HEK293 (cell line): ENCODE results near the gene KIRREL1.
"Not testable (repeated sequence)": the region's sequence is repeated elsewhere in the genome, so short reads cannot be mapped to it uniquely, and the experiment has no call there.

Experiments
- BCL11A ChIP-seq: fragments of 450-650 bp; formaldehyde crosslinking; IDR thresholded peaks from 2 replicates; pipeline ENCODE4 v1.5.1; 2016; ENCODE audit warnings: low read depth, missing biosample characterization, missing genetic modification characterization
- YY1 ChIP-seq: fragments of 450-650 bp; formaldehyde crosslinking; IDR thresholded peaks from 2 replicates; pipeline ENCODE4 v1.5.1; 2018; ENCODE audit warnings: missing biosample characterization, missing genetic modification characterization
- ZBTB17 ChIP-seq: fragments of 450-650 bp; formaldehyde crosslinking; IDR thresholded peaks from 2 replicates; pipeline ENCODE4 v1.5.1; 2016; ENCODE audit warnings: missing biosample characterization, missing genetic modification characterization
- ZIC2 ChIP-seq: fragments of 450-650 bp; formaldehyde crosslinking; IDR thresholded peaks from 2 replicates; pipeline ENCODE4 v1.5.1; 2016; ENCODE audit warnings: missing biosample characterization, missing genetic modification characterization
- ZNF140 ChIP-seq: fragments of 450-650 bp; formaldehyde crosslinking; IDR thresholded peaks from 2 replicates; pipeline ENCODE4 v1.5.1; 2016; ENCODE audit warnings: missing biosample characterization, missing genetic modification characterization
- ZNF239 ChIP-seq: fragments of 450-650 bp; formaldehyde crosslinking; IDR thresholded peaks from 2 replicates; pipeline ENCODE4 v1.5.1; 2016; ENCODE audit warnings: missing biosample characterization, missing genetic modification characterization
- ZNF701 ChIP-seq: fragments of 450-650 bp; formaldehyde crosslinking; IDR thresholded peaks from 2 replicates; pipeline ENCODE4 v1.5.1; 2016; ENCODE audit warnings: missing biosample characterization, missing genetic modification characterization
- ZNF747 ChIP-seq: fragments of 450-650 bp; formaldehyde crosslinking; IDR thresholded peaks from 2 replicates; pipeline ENCODE4 v1.5.1; 2016; ENCODE audit warnings: missing biosample characterization, missing genetic modification characterization
- ZNF830 ChIP-seq: fragments of 450-650 bp; IDR thresholded peaks from 2 replicates; pipeline ENCODE4 v1.5.0; 2018; ENCODE audit warnings: missing biosample characterization, missing genetic modification characterization, low read depth, mild to moderate bottlenecking, moderate library complexity
- ZNF843 ChIP-seq: fragments of 450-650 bp; formaldehyde crosslinking; IDR thresholded peaks from 2 replicates; pipeline ENCODE4 v1.5.1; 2016; ENCODE audit warnings: missing biosample characterization, missing genetic modification characterization
- TF ChIP-seq, protein P1 (sequence below): fragments of 450-650 bp; formaldehyde crosslinking; optimal IDR thresholded peaks from 2 replicates; pipeline ENCODE3; 2016; ENCODE audit warnings: missing biosample characterization, mild to moderate bottlenecking, missing genetic modification characterization
- TF ChIP-seq, protein P2 (sequence below): fragments of 450-650 bp; formaldehyde crosslinking; IDR thresholded peaks from 2 replicates; pipeline ENCODE4 v1.5.0; 2017; ENCODE audit warnings: missing biosample characterization, missing genetic modification characterization, borderline replicate concordance
- TF ChIP-seq, protein P3 (sequence below): fragments of 450-650 bp; formaldehyde crosslinking; IDR thresholded peaks from 2 replicates; pipeline ENCODE4 v1.5.1; 2016; ENCODE audit warnings: missing biosample characterization, missing genetic modification characterization

- not testable (repeated sequence) for TF ChIP-seq ZNF701 (tag by site-specific recombination); YY1 (tag by site-specific recombination); BCL11A (tag by site-specific recombination); ZNF747; ZNF843; ZNF140 (tag by site-specific recombination); ZIC2 (tag by site-specific recombination); ZNF239; ZNF830 (tag by site-specific recombination); ZBTB17
- TF ChIP-seq, protein P1, sequence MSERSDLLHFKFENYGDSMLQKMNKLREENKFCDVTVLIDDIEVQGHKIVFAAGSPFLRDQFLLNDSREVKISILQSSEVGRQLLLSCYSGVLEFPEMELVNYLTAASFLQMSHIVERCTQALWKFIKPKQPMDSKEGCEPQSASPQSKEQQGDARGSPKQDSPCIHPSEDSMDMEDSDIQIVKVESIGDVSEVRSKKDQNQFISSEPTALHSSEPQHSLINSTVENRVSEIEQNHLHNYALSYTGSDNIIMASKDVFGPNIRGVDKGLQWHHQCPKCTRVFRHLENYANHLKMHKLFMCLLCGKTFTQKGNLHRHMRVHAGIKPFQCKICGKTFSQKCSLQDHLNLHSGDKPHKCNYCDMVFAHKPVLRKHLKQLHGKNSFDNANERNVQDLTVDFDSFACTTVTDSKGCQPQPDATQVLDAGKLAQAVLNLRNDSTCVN (tag by site-specific recombination) = not testable (repeated sequence)
- TF ChIP-seq, protein P2, sequence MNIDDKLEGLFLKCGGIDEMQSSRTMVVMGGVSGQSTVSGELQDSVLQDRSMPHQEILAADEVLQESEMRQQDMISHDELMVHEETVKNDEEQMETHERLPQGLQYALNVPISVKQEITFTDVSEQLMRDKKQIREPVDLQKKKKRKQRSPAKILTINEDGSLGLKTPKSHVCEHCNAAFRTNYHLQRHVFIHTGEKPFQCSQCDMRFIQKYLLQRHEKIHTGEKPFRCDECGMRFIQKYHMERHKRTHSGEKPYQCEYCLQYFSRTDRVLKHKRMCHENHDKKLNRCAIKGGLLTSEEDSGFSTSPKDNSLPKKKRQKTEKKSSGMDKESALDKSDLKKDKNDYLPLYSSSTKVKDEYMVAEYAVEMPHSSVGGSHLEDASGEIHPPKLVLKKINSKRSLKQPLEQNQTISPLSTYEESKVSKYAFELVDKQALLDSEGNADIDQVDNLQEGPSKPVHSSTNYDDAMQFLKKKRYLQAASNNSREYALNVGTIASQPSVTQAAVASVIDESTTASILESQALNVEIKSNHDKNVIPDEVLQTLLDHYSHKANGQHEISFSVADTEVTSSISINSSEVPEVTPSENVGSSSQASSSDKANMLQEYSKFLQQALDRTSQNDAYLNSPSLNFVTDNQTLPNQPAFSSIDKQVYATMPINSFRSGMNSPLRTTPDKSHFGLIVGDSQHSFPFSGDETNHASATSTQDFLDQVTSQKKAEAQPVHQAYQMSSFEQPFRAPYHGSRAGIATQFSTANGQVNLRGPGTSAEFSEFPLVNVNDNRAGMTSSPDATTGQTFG = not testable (repeated sequence)
- TF ChIP-seq, protein P3, sequence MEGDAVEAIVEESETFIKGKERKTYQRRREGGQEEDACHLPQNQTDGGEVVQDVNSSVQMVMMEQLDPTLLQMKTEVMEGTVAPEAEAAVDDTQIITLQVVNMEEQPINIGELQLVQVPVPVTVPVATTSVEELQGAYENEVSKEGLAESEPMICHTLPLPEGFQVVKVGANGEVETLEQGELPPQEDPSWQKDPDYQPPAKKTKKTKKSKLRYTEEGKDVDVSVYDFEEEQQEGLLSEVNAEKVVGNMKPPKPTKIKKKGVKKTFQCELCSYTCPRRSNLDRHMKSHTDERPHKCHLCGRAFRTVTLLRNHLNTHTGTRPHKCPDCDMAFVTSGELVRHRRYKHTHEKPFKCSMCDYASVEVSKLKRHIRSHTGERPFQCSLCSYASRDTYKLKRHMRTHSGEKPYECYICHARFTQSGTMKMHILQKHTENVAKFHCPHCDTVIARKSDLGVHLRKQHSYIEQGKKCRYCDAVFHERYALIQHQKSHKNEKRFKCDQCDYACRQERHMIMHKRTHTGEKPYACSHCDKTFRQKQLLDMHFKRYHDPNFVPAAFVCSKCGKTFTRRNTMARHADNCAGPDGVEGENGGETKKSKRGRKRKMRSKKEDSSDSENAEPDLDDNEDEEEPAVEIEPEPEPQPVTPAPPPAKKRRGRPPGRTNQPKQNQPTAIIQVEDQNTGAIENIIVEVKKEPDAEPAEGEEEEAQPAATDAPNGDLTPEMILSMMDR (tag by site-specific recombination) = not testable (repeated sequence)
These were observed 135.1 kb downstream of the KIRREL1 start for GRCh38 chr1:158128531-158128930.
